Mammary epithelial cell (primary cell): ENCODE data around the gene TACR1.

Experiments used
- EZH2 ChIP-seq: IDR thresholded peaks from 2 replicates; pipeline ENCODE4 v1.6.1; 2012; ENCODE audit warnings: low read length, inconsistent platforms, borderline replicate concordance
- TF ChIP-seq, protein P1 (sequence below), 2 donors: IDR thresholded peaks in 1 of 2; conservative IDR thresholded peaks in 1 of 2; 2 replicates each; pipeline ENCODE4 v1.5.1; 2011 to 2012; ENCODE audit warnings: inconsistent platforms in 2 of 2, low read length in 2 of 2, mild to moderate bottlenecking in 2 of 2, control low read depth in 1 of 2, low read depth in 1 of 2; ENCODE audit not compliant: insufficient read depth in 1 of 2; ENCODE audit errors: extremely low read depth in 1 of 2

DNA sequence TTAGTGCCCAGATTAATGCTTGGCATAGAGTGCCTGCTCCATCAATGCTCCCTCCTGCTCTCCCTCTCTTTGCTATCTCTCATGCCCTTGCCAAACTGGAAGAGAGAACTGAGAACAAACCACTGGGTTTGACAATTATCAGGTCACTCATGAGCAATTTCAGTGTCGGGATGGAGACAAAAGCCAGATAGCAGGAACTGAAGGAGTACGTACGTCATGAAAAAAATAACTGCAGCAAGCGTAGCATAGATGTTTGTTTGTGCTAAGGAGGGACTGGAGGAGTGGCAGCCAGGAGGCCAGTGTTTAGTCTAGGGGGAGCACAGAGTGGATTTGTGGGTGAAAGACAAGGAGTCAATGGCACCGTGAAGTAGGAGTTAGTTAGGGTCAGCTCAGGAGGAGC is 127.6 kb downstream of the TACR1 start:
- no peak for TF ChIP-seq EZH2
- TF ChIP-seq, protein P1, sequence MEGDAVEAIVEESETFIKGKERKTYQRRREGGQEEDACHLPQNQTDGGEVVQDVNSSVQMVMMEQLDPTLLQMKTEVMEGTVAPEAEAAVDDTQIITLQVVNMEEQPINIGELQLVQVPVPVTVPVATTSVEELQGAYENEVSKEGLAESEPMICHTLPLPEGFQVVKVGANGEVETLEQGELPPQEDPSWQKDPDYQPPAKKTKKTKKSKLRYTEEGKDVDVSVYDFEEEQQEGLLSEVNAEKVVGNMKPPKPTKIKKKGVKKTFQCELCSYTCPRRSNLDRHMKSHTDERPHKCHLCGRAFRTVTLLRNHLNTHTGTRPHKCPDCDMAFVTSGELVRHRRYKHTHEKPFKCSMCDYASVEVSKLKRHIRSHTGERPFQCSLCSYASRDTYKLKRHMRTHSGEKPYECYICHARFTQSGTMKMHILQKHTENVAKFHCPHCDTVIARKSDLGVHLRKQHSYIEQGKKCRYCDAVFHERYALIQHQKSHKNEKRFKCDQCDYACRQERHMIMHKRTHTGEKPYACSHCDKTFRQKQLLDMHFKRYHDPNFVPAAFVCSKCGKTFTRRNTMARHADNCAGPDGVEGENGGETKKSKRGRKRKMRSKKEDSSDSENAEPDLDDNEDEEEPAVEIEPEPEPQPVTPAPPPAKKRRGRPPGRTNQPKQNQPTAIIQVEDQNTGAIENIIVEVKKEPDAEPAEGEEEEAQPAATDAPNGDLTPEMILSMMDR (conservative IDR thresholded peaks at IDR 0.05 in 1 of 2, IDR thresholded peaks at IDR 0.05 in 1 of 2; ENCODE audit: extremely low read depth in 1 of 2, insufficient read depth in 1 of 2, low read depth in 1 of 2, low read length in 2 of 2): no peak
